Prostate gland (tissue), 2 donors: ENCODE measurements around the gene CEP57L1.

Experiments
- POLR2A ChIP-seq: fragments of 450-650 bp; IDR thresholded peaks from one replicate; pipeline ENCODE4 v1.6.1; 2016; ENCODE audit warnings: antibody characterized with exemption, mild to moderate bottlenecking
- TF ChIP-seq, protein P1 (sequence below), 4 experiments: fragments of 200-600 bp in 2 of 4; fragments of 450-650 bp in 2 of 4; sonication (generic) in 2 of 4; IDR thresholded peaks; 1 replicate in 3 of 4; 2 replicates in 1 of 4; pipeline ENCODE4 v1.5.1; 2016 to 2019; ENCODE audit warnings: antibody characterized with exemption in 4 of 4, mild to moderate bottlenecking in 2 of 4, moderate library complexity in 2 of 4

GRCh38 chr6:109103942-109104341 lies 8.6 kb downstream of the CEP57L1 start:
- TF ChIP-seq, protein P1, sequence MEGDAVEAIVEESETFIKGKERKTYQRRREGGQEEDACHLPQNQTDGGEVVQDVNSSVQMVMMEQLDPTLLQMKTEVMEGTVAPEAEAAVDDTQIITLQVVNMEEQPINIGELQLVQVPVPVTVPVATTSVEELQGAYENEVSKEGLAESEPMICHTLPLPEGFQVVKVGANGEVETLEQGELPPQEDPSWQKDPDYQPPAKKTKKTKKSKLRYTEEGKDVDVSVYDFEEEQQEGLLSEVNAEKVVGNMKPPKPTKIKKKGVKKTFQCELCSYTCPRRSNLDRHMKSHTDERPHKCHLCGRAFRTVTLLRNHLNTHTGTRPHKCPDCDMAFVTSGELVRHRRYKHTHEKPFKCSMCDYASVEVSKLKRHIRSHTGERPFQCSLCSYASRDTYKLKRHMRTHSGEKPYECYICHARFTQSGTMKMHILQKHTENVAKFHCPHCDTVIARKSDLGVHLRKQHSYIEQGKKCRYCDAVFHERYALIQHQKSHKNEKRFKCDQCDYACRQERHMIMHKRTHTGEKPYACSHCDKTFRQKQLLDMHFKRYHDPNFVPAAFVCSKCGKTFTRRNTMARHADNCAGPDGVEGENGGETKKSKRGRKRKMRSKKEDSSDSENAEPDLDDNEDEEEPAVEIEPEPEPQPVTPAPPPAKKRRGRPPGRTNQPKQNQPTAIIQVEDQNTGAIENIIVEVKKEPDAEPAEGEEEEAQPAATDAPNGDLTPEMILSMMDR (IDR thresholded peaks at IDR 0.05): no peak
- TF ChIP-seq POLR2A: no peak
